GM23248 (cell line): Measurements from ENCODE around the gene BCKDHB. TPM values are rescaled to one million over a fixed set of nuclear protein-coding genes. Genes with fewer than 3 reads are reported as not detected.
"Not testable (repeated sequence)": the region's sequence is repeated elsewhere in the genome, so short reads cannot be mapped to it uniquely, and the experiment has no call there.

Source experiments
- DNase-seq: peaks from one replicate; pipeline ENCODE4 v3.0.0-alpha.2; 2015
- H2AFZ ChIP-seq: fragments of 200-600 bp; sonication (generic); 2 replicates; pipeline ENCODE4 v1.6.1; 2016; ENCODE audit warnings: antibody characterized with exemption
- H3F3A ChIP-seq: fragments of 200-600 bp; sonication (generic); 2 replicates; pipeline ENCODE4 v1.6.1; 2016; ENCODE audit warnings: mild to moderate bottlenecking, antibody characterized with exemption, mixed run types; ENCODE audit not compliant: insufficient read depth
- H3K27ac ChIP-seq: fragments of 200-600 bp; sonication (generic); 2 replicates; pipeline ENCODE4 v1.5.1; 2016; ENCODE audit warnings: mild to moderate bottlenecking
- H3K27me3 ChIP-seq: fragments of 200-600 bp; sonication (generic); replicated peaks from 2 replicates; pipeline ENCODE4 v1.6.1; 2016; ENCODE audit warnings: mild to moderate bottlenecking; ENCODE audit not compliant: insufficient read depth
- H3K36me3 ChIP-seq: fragments of 200-600 bp; sonication (generic); 2 replicates; pipeline ENCODE4 v1.6.1; 2016; ENCODE audit warnings: low read depth, mild to moderate bottlenecking
- H3K4me1 ChIP-seq: fragments of 200-600 bp; sonication (generic); 2 replicates; pipeline ENCODE4 v1.6.1; 2016; ENCODE audit warnings: mild to moderate bottlenecking; ENCODE audit not compliant: insufficient read depth
- H3K4me2 ChIP-seq: fragments of 200-600 bp; sonication (generic); one replicate; pipeline ENCODE4 v1.6.1; 2016; ENCODE audit warnings: mild to moderate bottlenecking; ENCODE audit not compliant: unreplicated experiment
- H3K4me3 ChIP-seq: fragments of 200-600 bp; sonication (generic); 2 replicates; pipeline ENCODE4 v1.5.1; 2016; ENCODE audit warnings: mild to moderate bottlenecking
- H3K79me2 ChIP-seq: fragments of 200-600 bp; sonication (generic); 2 replicates; pipeline ENCODE4 v1.6.1; 2016; ENCODE audit warnings: mild to moderate bottlenecking; ENCODE audit not compliant: insufficient read depth
- H3K9ac ChIP-seq: fragments of 200-600 bp; sonication (generic); 2 replicates; pipeline ENCODE4 v1.6.1; 2016; ENCODE audit warnings: mild to moderate bottlenecking
- H3K9me2 ChIP-seq: fragments of 200-600 bp; sonication (generic); 2 replicates; pipeline ENCODE4 v1.6.1; 2016; ENCODE audit warnings: mixed run types, mild to moderate bottlenecking, moderate library complexity; ENCODE audit not compliant: insufficient read depth
- H3K9me3 ChIP-seq: fragments of 200-600 bp; sonication (generic); one replicate; pipeline ENCODE4 v1.6.1; 2017; ENCODE audit warnings: low read depth
- H4K20me1 ChIP-seq: fragments of 200-600 bp; sonication (generic); 2 replicates; pipeline ENCODE4 v1.6.0; 2016; ENCODE audit not compliant: insufficient read depth
- EZH2 ChIP-seq: fragments of 200-600 bp; sonication (generic); IDR thresholded peaks from 2 replicates; pipeline ENCODE4 v1.6.1; 2018; ENCODE audit warnings: antibody characterized with exemption, mild to moderate bottlenecking; ENCODE audit not compliant: insufficient read depth, poor library complexity, severe bottlenecking
- EZH2phosphoT487 ChIP-seq: fragments of 200-600 bp; sonication (generic); IDR thresholded peaks from 2 replicates; pipeline ENCODE4 v1.6.1; 2018; ENCODE audit warnings: antibody characterized with exemption, moderate library complexity, mild to moderate bottlenecking, low read depth; ENCODE audit not compliant: insufficient read depth
- WGBS, 2 experiments: methylation state at CpG; one replicate each; pipeline ENCODE4 v1.1.6; 2015 to 2017; ENCODE audit warnings: low lambda C conversion rate in 2 of 2, low coverage in 1 of 2; ENCODE audit errors: missing lambda C conversion rate in 2 of 2; 5-methylcytosine and 5-hydroxymethylcytosine counted together
- in situ Hi-C: fragments of 300-500 bp; cut with MboI; formaldehyde crosslinking; loops from 2 replicates; pipeline ENCODE4 v1.15.0; 2020
- polyA plus RNA-seq: library from polyadenylated mRNA; unstranded; fragments of >200 nt; fragmentation: Nextera tagmentation; extraction: Ambion mirVana; gene quantifications from 2 replicates; pipeline ENCODE4 v1.2.1, GENCODE V29; 2016
- total RNA-seq: library from RNA; depleted of rRNA; stranded (reverse); fragments of >200 nt; shearing (Covaris generic); gene quantifications from 2 replicates; pipeline ENCODE4 v1.2.3, GENCODE V29; 2014

The BCKDHB gene
- total and polyA plus RNA-seq, 2 experiments from 2014 or later = 18.4 to 33.8 TPM

GRCh38 chr6:80234401-80234800, 127.9 kb downstream of the BCKDHB start:
- WGBS, 2 experiments = 78 to 81% methylated on average over 2 of the region's 2 CpGs
- no peak overlapping the region for H3K9ac ChIP-seq
- TF ChIP-seq EZH2phosphoT487 = no peak
- TF ChIP-seq EZH2 = no peak
- H3K4me1 ChIP-seq = no peaks in the 10 kb centered on the region
- no peaks in the 10 kb centered on the region for H3F3A ChIP-seq
- no peak overlapping the region for H3K4me3 ChIP-seq
- H3K79me2 ChIP-seq = no peaks in the 10 kb centered on the region
- H3K4me2 ChIP-seq = no peak overlapping the region
- no peaks in the 10 kb centered on the region for H3K9me3 ChIP-seq
- in situ Hi-C loops = no loop called here
- no peaks in the 10 kb centered on the region for H3K9me2 ChIP-seq
- H2AFZ ChIP-seq = no peak overlapping the region
- H4K20me1 ChIP-seq = no peaks in the 10 kb centered on the region
- H3K27ac ChIP-seq = no peak overlapping the region
- no peaks in the 10 kb centered on the region for H3K27me3 ChIP-seq
- DNase-seq = no peak
- no peaks in the 10 kb centered on the region for H3K36me3 ChIP-seq

- H3K36me3 ChIP-seq = no peaks in the 10 kb centered on the region
- no peak for DNase-seq
- no peaks in the 10 kb centered on the region for H3F3A ChIP-seq
- no peak overlapping the region for H3K4me2 ChIP-seq
- TF ChIP-seq EZH2 (no peak), EZH2phosphoT487 (no peak)
- H3K9me3 ChIP-seq = no peaks in the 10 kb centered on the region
- WGBS, 2 experiments = 95 to 98% methylated on average over 1 of the region's 1 CpG
- no peaks in the 10 kb centered on the region for H3K27me3 ChIP-seq
- no peaks in the 10 kb centered on the region for H3K4me1 ChIP-seq
- no peak overlapping the region for H3K9ac ChIP-seq
- no peak overlapping the region for H3K27ac ChIP-seq
- no peaks in the 10 kb centered on the region for H4K20me1 ChIP-seq
- no peak overlapping the region for H2AFZ ChIP-seq
- no peaks in the 10 kb centered on the region for H3K9me2 ChIP-seq
- in situ Hi-C loops = no loop called here
- H3K79me2 ChIP-seq = no peaks in the 10 kb centered on the region
- no peak overlapping the region for H3K4me3 ChIP-seq
Measured at GRCh38 chr6:80234908-80235307, 128.4 kb downstream of the BCKDHB start.

GRCh38 chr6:80235647-80236046, 129.2 kb downstream of the BCKDHB start:
- H3K4me3 ChIP-seq = no peak overlapping the region
- no peak overlapping the region for H3K4me2 ChIP-seq
- H3K36me3 ChIP-seq = no peaks in the 10 kb centered on the region
- no peak overlapping the region for H3K27ac ChIP-seq
- no peak for DNase-seq
- H3K79me2 ChIP-seq = no peaks in the 10 kb centered on the region
- no peaks in the 10 kb centered on the region for H3K9me2 ChIP-seq
- no peaks in the 10 kb centered on the region for H3K27me3 ChIP-seq
- TF ChIP-seq EZH2 (no peak), EZH2phosphoT487 (no peak)
- no peaks in the 10 kb centered on the region for H3F3A ChIP-seq
- H2AFZ ChIP-seq = no peak overlapping the region
- 100% methylated on average over 1 of the region's 1 CpG for WGBS, 2 experiments
- H3K4me1 ChIP-seq = no peaks in the 10 kb centered on the region
- in situ Hi-C loops = no loop called here
- H4K20me1 ChIP-seq = no peaks in the 10 kb centered on the region
- no peak overlapping the region for H3K9ac ChIP-seq
- H3K9me3 ChIP-seq = no peaks in the 10 kb centered on the region

DNA sequence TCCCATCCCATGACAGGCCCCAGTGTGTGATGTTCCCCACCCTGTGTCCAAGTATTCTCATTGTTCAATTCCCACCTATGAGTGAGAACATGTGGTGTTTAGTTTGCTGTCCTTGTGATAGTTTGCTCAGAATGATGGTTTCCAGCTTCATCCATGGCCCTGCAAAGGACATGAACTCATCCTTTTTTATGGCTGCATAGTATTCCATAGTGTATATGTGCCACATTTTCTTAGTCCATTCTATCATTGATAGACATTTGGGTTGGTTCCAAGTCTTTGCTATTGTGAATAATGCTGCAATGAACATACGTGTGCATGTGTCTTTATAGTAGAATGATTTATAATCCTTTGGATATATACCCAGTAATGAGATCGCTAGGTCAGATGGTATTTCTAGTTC, 132.3 kb downstream of the BCKDHB start:
- DNase-seq, H3K4me2 ChIP-seq, in situ Hi-C loops, H3K27ac ChIP-seq, H4K20me1 ChIP-seq, H3K9me3 ChIP-seq, H3K27me3 ChIP-seq, H3K4me3 ChIP-seq, H3K9me2 ChIP-seq, H3K36me3 ChIP-seq, H3K9ac ChIP-seq, H3K79me2 ChIP-seq, H3K4me1 ChIP-seq, H3F3A ChIP-seq, H2AFZ ChIP-seq: not testable (repeated sequence)
- 95 to 98% methylated on average over 2 of the region's 2 CpGs for WGBS, 2 experiments

- 50 to 56% methylated on average over 2 of the region's 2 CpGs for WGBS, 2 experiments
- Histone ChIP-seq H3F3A (no peaks in the 10 kb centered on the region), H3K9me2 (no peaks in the 10 kb centered on the region), H3K27ac (no peak overlapping the region), H3K4me1 (peaks cover 10% of the 10 kb centered on the region; the same call in 1 of the 2 replicates), H4K20me1 (0 out of 2 replicates have a peak, but pooled peaks cover 2% of the 10 kb centered on the region), H3K79me2 (no peaks in the 10 kb centered on the region), H3K9ac (no peak overlapping the region), H2AFZ (no peak overlapping the region), H3K9me3 (no peaks in the 10 kb centered on the region), H3K27me3 (no peaks in the 10 kb centered on the region), H3K4me2 (no peak overlapping the region), H3K4me3 (no peak overlapping the region), H3K36me3 (no peaks in the 10 kb centered on the region)
- in situ Hi-C loops = no loop called here
- DNase-seq = no peak
- TF ChIP-seq EZH2 (no peak), EZH2phosphoT487 (no peak)
Measured at GRCh38 chr6:80245043-80245442, 138.6 kb downstream of the BCKDHB start.
